Muscle layer of colon (tissue), 2 donors: ENCODE data around the gene CDH15.
A peak's percentile ranks its signal among the peaks of the same experiment; 100 is the strongest.

ENCODE experiments used
- H3K27ac ChIP-seq: one replicate; pipeline ENCODE4 v1.7.0; 2013; ENCODE audit warnings: low read depth, mild to moderate bottlenecking, low read length, moderate library complexity
- H3K27me3 ChIP-seq, 2 donors: one replicate each; pipeline ENCODE4 v1.7.0; 2013; ENCODE audit warnings: low read length in 2 of 2, mild to moderate bottlenecking in 2 of 2; ENCODE audit not compliant: insufficient read depth in 2 of 2, control insufficient read depth in 1 of 2
- H3K36me3 ChIP-seq: one replicate; pipeline ENCODE4 v1.7.0; 2013; ENCODE audit warnings: mild to moderate bottlenecking, low read length; ENCODE audit not compliant: insufficient read depth
- H3K4me1 ChIP-seq: one replicate; pipeline ENCODE4 v1.7.0; 2013; ENCODE audit warnings: mild to moderate bottlenecking, low read length; ENCODE audit not compliant: insufficient read depth
- H3K4me3 ChIP-seq, 2 donors: one replicate each; pipeline ENCODE4 v1.7.0; 2013; ENCODE audit warnings: low read length in 2 of 2, low read depth in 1 of 2, mild to moderate bottlenecking in 1 of 2, moderate library complexity in 1 of 2
- H3K9ac ChIP-seq: one replicate; pipeline ENCODE4 v1.7.0; 2013; ENCODE audit warnings: low read length
- H3K9me3 ChIP-seq: one replicate; pipeline ENCODE4 v1.7.0; 2013; ENCODE audit warnings: mild to moderate bottlenecking, low read length
- donor health status: abdominal sarcoma.
- donor health status: Adenocarcinoma of cecum.

CDH15 gene

DNA sequence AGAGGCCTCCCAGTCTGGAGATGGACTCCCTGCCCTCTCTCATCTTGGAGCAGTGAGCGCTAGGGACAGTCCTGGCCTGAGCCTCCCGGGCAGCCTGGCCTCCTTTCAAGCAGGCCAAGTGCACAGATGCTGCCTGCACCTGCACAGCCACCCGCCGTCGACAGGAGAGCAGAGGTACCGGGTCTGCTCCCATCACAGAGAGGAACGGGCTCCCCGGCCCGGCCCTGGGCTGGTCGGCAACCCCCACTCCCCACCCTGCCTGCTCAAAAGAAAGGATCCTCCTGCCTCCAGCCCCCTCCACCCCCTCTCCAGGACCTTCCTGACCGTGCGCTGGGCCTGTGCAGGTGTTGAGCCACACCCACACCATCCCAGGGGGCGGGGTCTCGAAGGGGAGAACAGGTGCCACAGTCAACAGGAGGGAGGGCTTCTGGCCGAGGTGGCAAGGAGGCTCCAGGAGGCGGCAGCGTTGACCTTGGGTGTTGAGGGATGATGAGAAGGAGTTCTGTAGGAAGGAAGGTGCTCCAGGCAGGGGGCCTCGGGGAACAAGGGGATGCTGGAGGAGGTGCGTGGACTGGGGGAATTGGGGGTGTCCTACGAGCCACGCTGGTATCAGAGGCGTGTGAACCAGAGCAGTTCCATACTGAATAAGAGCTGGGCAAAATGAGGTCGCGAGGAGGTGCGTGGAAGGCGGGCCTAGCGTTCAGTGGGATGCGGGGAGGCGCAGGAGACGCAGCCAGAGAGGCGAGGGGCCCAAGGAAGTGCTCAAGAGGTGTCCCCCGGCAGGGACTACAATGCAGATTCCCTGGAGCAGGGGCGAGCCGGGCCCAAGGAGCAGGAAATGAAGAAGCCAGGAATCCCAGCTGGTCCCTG is 967 bp upstream of the CDH15 start:
- peaks cover 30 to 74% of the 10 kb centered on the region in 2 donors for H3K27me3 ChIP-seq
- no peaks in the 10 kb centered on the region for H3K9me3 ChIP-seq
- no peak overlapping the region for H3K27ac ChIP-seq
- peaks cover 4% of the 10 kb centered on the region for H3K4me1 ChIP-seq
- no peaks in the 10 kb centered on the region for H3K36me3 ChIP-seq
- peak overlapping the region in 1 of 2 donors; percentile 20 for H3K4me3 ChIP-seq
- no peak overlapping the region for H3K9ac ChIP-seq

DNA sequence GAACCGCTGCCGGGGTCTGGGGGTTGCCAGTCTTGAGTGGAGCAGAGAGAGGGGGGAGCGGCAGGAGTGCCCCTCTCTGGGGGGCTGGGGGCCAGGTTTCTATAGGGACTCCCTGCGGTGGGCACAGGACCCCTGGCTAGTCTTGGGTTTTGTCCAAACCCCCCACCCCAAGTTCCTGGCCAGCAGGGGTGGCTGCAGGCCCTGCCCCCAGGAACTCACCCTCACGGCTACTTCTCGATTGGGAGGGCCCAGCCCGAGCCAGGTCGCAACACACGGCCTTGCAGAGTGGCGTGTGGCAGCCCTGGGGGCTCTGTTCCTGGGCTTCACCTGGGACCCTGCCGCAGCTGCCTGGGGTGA is 601 bp downstream of the CDH15 start:
- peaks cover 4% of the 10 kb centered on the region for H3K4me1 ChIP-seq
- H3K9ac ChIP-seq, result no peak overlapping the region
- H3K27ac ChIP-seq, result no peak overlapping the region
- H3K9me3 ChIP-seq, result no peaks in the 10 kb centered on the region
- no peak overlapping the region for H3K4me3 ChIP-seq
- H3K36me3 ChIP-seq, result no peaks in the 10 kb centered on the region
- H3K27me3 ChIP-seq, result peaks cover 30 to 73% of the 10 kb centered on the region in 2 donors

DNA sequence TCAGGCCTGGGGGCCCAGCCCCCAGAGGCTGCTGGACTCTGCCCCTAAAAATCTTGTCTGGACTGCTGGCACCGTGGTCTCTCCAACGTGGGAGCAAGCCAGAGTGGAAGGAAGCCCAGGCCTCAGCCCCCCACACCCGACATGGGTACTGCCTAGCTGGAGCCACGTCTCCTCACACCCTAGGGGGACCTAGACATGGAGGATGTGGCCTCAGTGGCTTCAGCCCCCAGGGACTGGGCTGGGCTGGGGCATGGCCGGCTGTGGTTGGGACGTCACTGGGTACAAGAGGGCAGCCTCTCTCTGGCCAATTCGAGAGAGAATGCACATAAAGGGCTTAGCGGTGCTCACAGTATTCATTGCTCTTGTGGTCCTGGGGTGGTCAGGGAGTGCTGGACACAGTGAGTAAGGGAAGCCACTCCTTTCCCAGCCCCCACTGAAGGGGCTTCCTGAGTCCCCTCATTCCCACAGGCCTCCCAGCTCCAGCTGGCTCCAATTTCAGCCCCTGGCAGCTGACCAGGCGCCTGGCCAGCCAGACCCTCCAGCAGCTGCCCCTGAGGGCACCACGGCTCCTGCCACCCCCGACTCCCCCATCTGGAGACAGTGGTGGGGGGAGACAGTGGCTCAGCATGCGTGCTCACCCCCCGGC is 1.1 kb downstream of the CDH15 start:
- Histone ChIP-seq H3K27me3 (peaks cover 30 to 73% of the 10 kb centered on the region in 2 donors), H3K9ac (no peak overlapping the region), H3K36me3 (no peaks in the 10 kb centered on the region), H3K27ac (no peak overlapping the region), H3K9me3 (no peaks in the 10 kb centered on the region), H3K4me3 (no peak overlapping the region), H3K4me1 (peaks cover 4% of the 10 kb centered on the region)

DNA sequence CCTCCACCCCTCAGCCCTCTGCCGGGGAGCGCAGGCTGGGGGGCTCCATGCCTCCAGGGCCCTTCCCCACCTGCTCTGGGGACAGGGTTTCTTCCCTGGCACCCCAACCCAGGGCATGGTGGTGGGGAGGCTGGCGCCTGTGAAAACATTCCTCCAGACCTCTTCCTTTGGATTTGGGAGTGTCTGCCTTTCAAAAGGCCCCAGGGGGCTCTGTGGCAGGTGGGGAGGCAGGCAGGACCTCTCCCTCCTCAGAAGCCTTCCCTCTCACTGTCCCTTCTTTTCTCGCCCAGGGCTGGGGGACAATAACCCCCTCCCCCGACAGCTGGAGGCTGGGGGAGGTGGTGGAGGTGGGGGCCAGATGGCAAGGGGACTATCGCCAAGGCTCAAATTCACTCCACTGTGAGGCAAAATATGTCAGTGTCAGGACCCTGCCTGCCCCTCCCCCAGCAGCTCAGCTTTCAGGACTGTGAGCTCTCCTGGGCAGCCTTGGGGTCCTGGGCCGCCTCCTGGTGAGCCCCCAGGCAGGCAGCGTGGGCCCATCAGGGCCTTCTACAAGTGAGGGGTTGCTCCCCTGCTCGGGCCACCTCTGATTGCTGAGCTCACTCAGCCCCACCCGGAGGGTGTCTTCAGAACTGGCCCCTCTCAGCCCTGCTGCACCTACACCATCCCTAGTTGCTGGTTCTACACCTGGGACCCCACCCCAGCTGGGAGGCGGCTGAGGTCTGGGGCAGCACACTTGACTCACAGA is 1.8 kb downstream of the CDH15 start:
- H3K27me3 ChIP-seq, result peaks cover 24 to 73% of the 10 kb centered on the region in 2 donors
- no peak overlapping the region for H3K9ac ChIP-seq
- H3K4me3 ChIP-seq, result no peak overlapping the region
- H3K4me1 ChIP-seq, result peaks cover 4% of the 10 kb centered on the region
- H3K36me3 ChIP-seq, result no peaks in the 10 kb centered on the region
- H3K27ac ChIP-seq, result no peak overlapping the region
- H3K9me3 ChIP-seq, result no peaks in the 10 kb centered on the region

DNA sequence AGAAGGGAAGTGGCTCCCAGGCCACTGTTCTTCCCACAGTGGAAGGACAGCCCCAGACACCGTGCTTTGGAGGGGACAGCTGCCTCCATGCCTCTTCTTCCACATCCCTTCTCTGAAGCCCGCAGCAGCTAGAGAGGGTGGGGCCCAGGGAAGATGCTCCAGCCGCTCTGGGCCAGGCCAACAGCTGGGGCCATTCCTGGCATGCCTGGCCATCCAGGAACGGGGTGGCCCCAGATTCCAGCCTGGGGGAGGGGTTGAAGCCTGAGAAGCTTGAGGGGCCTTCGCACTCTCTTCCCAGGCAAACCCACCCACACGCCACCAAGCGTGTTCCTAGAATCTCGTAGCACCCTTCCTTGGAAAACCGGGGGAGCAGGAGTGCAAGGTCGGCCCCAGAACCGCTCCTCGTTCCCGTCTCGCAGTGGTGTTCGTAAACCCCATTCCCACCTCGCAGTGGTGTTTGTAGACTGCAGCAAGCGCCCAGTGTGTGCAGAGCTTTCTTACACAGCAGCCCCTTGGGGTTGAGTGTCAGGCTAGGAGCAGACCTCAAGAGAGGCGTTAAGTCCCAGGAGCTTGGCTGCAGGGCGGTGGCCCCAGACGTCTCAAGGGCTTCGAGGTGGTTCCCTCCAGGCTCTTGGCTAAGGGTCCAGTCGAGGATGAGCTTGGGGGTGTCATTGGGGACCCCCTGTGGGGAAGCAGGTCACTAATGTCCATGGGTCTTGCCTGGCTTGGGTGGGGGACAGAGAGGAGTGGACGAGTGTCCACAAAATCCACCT is 2.7 kb downstream of the CDH15 start:
- no peak overlapping the region for H3K9ac ChIP-seq
- H3K4me1 ChIP-seq, result peaks cover 4% of the 10 kb centered on the region
- peaks cover 18 to 70% of the 10 kb centered on the region in 2 donors for H3K27me3 ChIP-seq
- H3K9me3 ChIP-seq, result no peaks in the 10 kb centered on the region
- no peaks in the 10 kb centered on the region for H3K36me3 ChIP-seq
- no peak overlapping the region for H3K27ac ChIP-seq
- no peak overlapping the region for H3K4me3 ChIP-seq

DNA sequence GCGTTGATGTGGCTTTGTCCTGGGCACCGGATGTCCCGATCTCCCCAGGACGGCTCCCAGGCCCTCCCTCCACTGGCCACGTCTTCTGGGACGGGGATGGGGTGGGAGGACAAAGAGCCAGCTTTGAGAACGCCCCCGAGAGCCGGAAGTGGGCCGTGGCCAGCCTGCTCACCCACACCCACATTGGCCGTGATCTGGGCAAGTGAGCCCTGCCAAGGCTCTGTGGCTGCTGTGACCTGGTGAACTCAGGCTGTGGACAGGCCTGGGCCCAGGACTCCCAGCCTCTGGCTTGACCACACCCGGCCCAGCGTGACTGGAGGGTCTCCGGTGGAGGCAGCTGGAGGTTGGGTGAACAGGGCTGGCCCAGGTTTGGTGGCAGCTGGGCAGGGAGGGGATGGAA is 3.3 kb downstream of the CDH15 start:
- H3K27ac ChIP-seq, result no peak overlapping the region
- H3K4me1 ChIP-seq, result peaks cover 4% of the 10 kb centered on the region
- H3K9ac ChIP-seq, result no peak overlapping the region
- no peaks in the 10 kb centered on the region for H3K36me3 ChIP-seq
- no peak overlapping the region for H3K4me3 ChIP-seq
- no peaks in the 10 kb centered on the region for H3K9me3 ChIP-seq
- peaks cover 12 to 64% of the 10 kb centered on the region in 2 donors for H3K27me3 ChIP-seq

DNA sequence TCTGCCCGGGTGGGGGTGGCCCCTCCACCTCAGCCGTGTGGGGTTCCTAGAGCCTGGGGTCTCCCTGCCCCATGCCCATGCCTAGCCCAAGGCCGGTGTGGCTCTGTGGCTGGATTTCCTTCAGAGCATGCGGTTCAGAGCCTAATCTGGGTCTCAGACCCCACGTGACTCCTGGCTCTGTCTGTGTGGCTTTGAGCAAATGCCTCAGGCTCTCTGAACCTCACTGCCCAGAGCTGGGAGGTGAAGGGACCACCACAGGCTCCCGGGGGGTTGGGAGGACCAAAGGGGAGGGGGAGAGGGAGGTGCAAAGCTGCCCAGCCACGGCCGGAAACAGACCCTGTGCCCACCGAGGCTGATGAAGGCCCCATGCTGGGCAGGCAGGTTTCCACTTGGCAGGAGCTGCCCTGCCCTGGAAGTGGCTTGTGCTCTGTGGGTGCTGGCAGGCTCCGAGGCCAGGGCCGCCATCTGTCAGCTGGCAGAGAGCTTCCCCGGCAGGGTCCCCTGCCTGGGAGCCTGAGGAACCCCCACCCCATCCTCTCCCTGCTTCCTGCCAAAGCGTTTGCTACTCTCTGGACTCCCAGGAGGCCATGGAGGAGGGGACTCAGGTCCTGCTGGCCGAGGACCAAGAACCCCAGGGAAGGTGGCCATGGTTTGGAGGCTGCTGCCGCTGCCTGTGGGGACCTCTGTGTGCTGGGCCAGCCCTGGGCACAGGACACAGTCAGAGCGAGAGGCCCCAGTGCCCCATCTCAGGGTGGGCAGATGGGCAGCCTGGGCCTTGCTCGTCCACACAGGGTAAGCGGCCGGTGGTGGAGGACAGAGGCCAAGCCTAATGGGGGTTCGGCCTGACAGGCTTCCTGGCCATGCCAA is 4.0 kb downstream of the CDH15 start:
- Histone ChIP-seq H3K27me3 (peaks cover 5 to 58% of the 10 kb centered on the region in 2 donors), H3K4me1 (peaks cover 4% of the 10 kb centered on the region), H3K27ac (no peak overlapping the region)

DNA sequence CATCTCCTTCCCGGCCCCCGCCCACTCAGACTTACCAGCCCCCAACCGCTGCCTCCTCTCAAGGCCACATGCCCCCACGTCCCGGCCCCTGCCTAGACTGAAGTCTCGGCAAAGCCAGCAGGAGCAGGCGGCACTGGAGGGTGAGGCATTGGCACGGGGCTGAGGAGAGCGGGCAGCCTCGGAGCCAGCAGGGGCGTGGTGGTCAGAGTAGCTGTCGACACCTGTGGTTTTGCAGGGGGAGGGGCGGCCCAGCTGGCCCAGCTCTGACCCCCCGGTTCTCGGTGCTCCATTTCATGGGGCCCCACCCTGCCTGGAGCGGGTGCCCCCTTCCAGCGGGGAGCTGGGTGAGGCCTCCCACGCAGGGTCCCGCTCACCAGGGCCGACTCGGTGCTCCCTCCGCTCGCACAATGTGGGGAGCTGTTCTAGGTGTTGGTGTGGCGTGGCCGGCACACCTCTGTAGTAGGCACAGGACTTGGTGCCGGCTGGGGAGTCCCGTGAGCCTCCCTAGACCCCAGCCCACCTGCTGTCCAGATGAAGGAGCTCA is 4.7 kb downstream of the CDH15 start:
- H3K4me1 ChIP-seq, result no peaks in the 10 kb centered on the region
- H3K27ac ChIP-seq, result no peak overlapping the region
- H3K9ac ChIP-seq, result no peak overlapping the region
- no peaks in the 10 kb centered on the region for H3K9me3 ChIP-seq
- no peaks in the 10 kb centered on the region for H3K36me3 ChIP-seq
- H3K4me3 ChIP-seq, result no peak overlapping the region
- H3K27me3 ChIP-seq, result peaks cover 0 to 51% of the 10 kb centered on the region in 2 donors

More for the DNA sequence above, 4.0 kb downstream of the CDH15 start:
- Histone ChIP-seq H3K36me3 (no peaks in the 10 kb centered on the region), H3K9me3 (no peaks in the 10 kb centered on the region), H3K4me3 (no peak overlapping the region), H3K9ac (no peak overlapping the region)

DNA sequence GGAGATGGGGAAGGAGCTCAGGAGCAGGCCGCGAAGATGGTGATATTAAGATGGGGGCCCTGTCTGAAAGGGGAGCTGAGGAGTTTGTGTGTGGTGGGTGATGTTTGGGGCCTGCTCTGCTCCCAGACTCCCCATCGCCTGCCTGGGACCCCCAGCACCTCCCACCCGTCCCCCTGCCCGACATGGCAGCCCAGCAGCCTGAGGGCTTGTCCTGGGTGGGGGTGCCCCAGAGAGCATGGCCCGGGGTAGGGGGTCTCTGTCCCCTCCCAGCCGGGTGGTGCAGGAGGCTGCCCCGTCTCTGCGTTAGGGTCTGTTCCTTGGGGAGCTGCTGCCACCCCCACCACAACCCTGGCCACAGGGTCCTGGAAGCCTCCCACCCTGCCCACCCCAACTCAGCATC is 5.2 kb downstream of the CDH15 start:
- no peaks in the 10 kb centered on the region for H3K4me1 ChIP-seq
- H3K9me3 ChIP-seq, result no peaks in the 10 kb centered on the region
- H3K4me3 ChIP-seq, result no peak overlapping the region
- H3K9ac ChIP-seq, result no peak overlapping the region
- H3K36me3 ChIP-seq, result no peaks in the 10 kb centered on the region
- H3K27ac ChIP-seq, result no peak overlapping the region
- peaks cover 0 to 49% of the 10 kb centered on the region in 2 donors for H3K27me3 ChIP-seq

DNA sequence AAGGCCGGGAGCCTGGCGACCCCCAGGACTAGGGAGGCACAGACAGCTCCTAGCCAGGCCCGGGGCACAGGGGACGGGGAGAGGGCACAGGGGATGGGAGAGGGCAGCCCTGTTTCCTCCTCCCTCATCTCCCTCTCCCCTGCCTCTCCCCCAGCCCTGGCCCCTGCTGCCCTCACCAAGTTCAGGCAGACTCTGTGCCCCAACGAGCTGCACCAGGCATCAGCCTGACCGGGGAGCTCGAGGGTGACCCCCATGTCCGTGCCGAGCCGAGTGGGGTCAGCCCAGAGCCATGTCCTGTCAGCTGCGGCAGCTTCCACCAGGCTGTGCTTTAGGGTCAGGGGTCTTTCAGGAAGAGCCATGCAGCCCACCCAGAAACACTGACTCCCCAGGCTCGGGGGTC is 6.0 kb downstream of the CDH15 start:
- no peaks in the 10 kb centered on the region for H3K9me3 ChIP-seq
- no peaks in the 10 kb centered on the region for H3K4me1 ChIP-seq
- H3K27ac ChIP-seq, result no peak overlapping the region
- H3K36me3 ChIP-seq, result no peaks in the 10 kb centered on the region
- no peak overlapping the region for H3K4me3 ChIP-seq
- H3K9ac ChIP-seq, result no peak overlapping the region
- H3K27me3 ChIP-seq, result peaks cover 0 to 41% of the 10 kb centered on the region in 2 donors
